ENCODE data around the gene IKZF1.

Gene IKZF1

GRCh38 chr7:50355817-50356178 lies 51.3 kb downstream of the IKZF1 start:
- DNase-seq (ENCODE audit: low spot score): no peak

GRCh38 chr7:50356212-50356944 lies 51.9 kb downstream of the IKZF1 start:
- DNase-seq (ENCODE audit: low spot score): no peak

- DNase-seq (ENCODE audit: low spot score): no peak
Measured at GRCh38 chr7:50356945-50357268, 52.4 kb downstream of the IKZF1 start.

- DNase-seq (ENCODE audit: low spot score): no peak
Measured at GRCh38 chr7:50357426-50357825, 52.9 kb downstream of the IKZF1 start.

- no peak for DNase-seq (ENCODE audit: low spot score)
Measured at GRCh38 chr7:50358041-50358705, 53.7 kb downstream of the IKZF1 start.

GRCh38 chr7:50358779-50359178 lies 54.3 kb downstream of the IKZF1 start:
- no peak for DNase-seq (ENCODE audit: low spot score)

GRCh38 chr7:50359258-50359994 lies 54.9 kb downstream of the IKZF1 start:
- no peak for DNase-seq (ENCODE audit: low spot score)

GRCh38 chr7:50359995-50360925 lies 55.7 kb downstream of the IKZF1 start:
- no peak for DNase-seq (ENCODE audit: low spot score)

- no peak for DNase-seq (ENCODE audit: low spot score)
Measured at GRCh38 chr7:50362142-50362541, 57.6 kb downstream of the IKZF1 start.

- DNase-seq (ENCODE audit: low spot score): no peak
Measured at GRCh38 chr7:50362712-50363282, 58.3 kb downstream of the IKZF1 start.

- no peak for DNase-seq (ENCODE audit: low spot score)
Measured at GRCh38 chr7:50363327-50364060, 59.0 kb downstream of the IKZF1 start.

GRCh38 chr7:50364645-50365044 lies 60.1 kb downstream of the IKZF1 start:
- DNase-seq (ENCODE audit: low spot score): no peak

- DNase-seq (ENCODE audit: low spot score): no peak
Measured at GRCh38 chr7:50366311-50366710, 61.8 kb downstream of the IKZF1 start.

GRCh38 chr7:50367100-50367499 lies 62.6 kb downstream of the IKZF1 start:
- DNase-seq (ENCODE audit: low spot score): no peak

- no peak for DNase-seq (ENCODE audit: low spot score)
Measured at GRCh38 chr7:50367570-50367969, 63.1 kb downstream of the IKZF1 start.

- DNase-seq (ENCODE audit: low spot score): no peak
Measured at GRCh38 chr7:50368366-50368765, 63.9 kb downstream of the IKZF1 start.

GRCh38 chr7:50369143-50370026 lies 64.9 kb downstream of the IKZF1 start:
- DNase-seq (ENCODE audit: low spot score): no peak

- no peak for DNase-seq (ENCODE audit: low spot score)
Measured at GRCh38 chr7:50370884-50371283, 66.4 kb downstream of the IKZF1 start.

GRCh38 chr7:50371551-50372021 lies 67.1 kb downstream of the IKZF1 start:
- DNase-seq (ENCODE audit: low spot score): no peak

- DNase-seq (ENCODE audit: low spot score): no peak
Measured at GRCh38 chr7:50372923-50373322, 68.4 kb downstream of the IKZF1 start.
